ENCODE data around the gene ICE1.
"Not testable (repeated sequence)": the region's sequence is repeated elsewhere in the genome, so short reads cannot be mapped to it uniquely, and the experiment has no call there.

The ICE1 gene

DNA sequence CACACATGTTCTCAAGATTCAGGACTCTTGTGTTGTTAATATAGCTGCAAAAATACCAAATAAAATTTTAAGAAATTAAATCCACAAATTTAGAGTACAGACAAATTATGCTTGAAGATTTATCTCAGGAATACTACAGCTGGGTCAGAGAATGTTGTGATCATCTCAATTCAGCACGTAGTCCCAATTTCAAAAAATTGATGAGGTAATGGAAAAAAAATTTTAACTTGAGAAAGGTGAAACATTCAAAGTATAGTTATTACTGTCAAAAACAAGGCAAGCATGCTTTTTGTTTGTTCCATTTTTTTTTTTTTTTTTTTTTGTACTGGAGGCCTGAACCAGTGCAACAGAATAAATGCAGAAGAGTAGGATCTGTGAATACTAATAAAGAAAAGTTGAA is 29.4 kb downstream of the ICE1 start:
- no peak for DNase-seq

DNA sequence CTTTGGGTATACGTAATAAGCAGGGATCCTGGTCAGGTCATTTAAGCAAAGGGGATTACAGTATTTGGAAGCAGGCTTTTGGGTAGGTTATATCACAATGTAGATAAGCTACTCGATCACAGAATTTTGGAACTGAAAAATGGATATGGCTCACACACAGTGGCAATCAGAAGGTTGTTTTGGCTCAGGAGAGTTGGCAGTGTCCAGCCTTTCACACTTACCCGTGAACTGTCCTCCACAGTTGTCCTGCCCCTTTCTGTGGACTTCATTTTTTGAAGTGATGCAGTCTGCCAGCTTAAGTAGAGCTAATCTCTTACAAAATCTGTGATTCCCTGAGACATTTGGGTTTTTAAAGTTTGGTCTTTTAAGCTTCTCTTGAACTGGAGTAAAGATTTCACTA is 30.7 kb downstream of the ICE1 start:
- DNase-seq, result no peak

GRCh38 chr5:5454391-5454790 is 31.9 kb downstream of the ICE1 start:
- no peak for DNase-seq

- DNase-seq, result no peak
These were observed 34.4 kb downstream of the ICE1 start for GRCh38 chr5:5456858-5457257.

DNA sequence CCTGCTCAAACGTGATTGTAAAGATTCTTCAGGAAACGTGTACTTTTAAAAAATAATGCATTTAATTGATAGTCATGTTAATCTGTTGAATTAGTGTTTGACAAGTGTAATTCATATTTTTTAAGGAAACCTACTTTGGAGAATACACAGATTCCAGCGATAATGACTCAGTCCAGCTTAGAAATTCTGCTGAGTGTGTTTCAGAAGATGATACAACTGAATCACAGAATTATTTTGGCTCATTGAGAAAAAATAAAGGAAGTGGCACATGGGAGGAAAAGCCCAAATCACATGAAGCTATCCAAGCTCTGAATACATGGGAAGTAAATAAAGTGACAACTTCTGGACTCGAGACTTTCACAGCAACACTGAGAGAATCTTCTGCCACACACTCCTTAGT is 37.8 kb downstream of the ICE1 start:
- DNase-seq, result no peak

GRCh38 chr5:5461012-5461411 is 38.5 kb downstream of the ICE1 start:
- no peak for DNase-seq

GRCh38 chr5:5464036-5464715 is 41.7 kb downstream of the ICE1 start:
- no peak for DNase-seq

DNA sequence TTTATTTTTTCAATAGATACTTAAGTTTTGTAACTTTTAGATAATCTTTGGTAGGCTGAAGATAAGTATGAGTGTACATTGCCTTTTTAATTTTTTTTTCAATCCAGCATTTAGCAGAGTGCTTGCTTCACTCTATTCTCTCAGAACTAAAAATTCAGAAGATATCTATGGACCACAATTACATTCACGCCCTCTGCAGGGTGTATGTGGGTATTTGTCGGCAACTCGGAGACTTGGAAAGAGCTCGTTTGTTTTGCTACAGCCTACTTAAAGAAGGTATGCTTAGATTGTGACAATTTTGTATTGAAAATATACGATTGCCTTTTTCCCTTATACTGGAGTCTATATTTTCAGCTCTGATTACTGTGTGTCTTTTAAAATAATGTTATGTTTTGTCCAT is 43.8 kb downstream of the ICE1 start:
- no peak for DNase-seq

- no peak for DNase-seq
These were observed 45.3 kb downstream of the ICE1 start for GRCh38 chr5:5467737-5468136.

- no peak for DNase-seq
These were observed 48.5 kb downstream of the ICE1 start for GRCh38 chr5:5470933-5471332.

DNA sequence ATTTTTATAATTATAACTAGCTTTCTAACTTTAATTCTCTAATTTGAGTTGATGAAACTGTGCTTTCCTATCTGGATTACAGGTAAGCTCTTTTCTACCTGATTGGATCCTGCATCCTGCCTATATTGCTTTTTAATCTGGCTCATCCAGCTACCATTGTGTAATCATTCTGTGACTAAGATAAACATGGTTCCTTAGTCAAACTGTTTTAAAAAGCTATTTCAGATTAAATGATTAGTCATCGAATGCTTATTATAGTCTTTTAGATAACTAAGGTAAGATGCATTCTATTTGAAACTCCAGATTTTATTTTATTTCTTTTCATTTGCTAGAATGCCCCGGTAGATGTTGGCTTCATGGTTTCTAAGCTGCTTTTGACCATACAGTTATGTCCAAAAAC is 50.7 kb downstream of the ICE1 start:
- DNase-seq, result no peak

GRCh38 chr5:5474961-5475360 is 52.5 kb downstream of the ICE1 start:
- no peak for DNase-seq

DNA sequence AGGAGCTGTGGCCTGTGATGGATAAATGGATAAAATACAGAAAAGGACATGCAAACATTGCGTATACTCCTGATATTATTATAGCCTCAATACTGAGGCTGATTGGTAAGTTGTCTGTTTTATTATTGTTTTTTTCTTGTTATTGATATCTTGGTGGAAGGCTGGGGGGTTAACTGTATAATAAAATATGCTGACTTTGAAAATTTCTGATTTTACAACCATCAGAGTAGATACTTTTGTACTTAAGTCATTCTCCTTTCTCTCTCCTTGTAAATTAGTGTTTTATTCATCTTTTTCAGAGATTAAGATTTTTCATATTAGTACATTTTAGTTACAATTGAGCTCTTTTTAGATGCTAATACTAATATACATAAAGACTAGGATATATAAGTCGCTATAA is 53.5 kb downstream of the ICE1 start:
- DNase-seq, result no peak

DNA sequence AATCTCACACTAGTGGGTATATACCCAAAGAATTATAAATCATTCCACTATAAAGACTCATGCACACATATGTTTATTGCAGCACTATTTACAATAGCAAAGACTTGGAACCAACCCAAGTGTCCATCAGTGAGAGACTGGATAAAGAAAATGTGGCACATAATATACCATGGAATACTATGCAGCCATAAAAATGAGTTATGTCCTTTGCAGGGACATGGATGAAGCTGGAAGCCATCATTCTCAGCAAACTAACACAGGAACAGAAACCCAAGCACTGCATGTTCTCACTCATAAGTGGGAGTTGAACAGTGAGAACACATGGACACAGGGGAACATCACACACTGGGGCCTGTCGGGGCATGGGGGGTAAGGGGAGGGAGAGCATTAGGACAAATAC is 57.1 kb downstream of the ICE1 start:
- not testable (repeated sequence) for DNase-seq

DNA sequence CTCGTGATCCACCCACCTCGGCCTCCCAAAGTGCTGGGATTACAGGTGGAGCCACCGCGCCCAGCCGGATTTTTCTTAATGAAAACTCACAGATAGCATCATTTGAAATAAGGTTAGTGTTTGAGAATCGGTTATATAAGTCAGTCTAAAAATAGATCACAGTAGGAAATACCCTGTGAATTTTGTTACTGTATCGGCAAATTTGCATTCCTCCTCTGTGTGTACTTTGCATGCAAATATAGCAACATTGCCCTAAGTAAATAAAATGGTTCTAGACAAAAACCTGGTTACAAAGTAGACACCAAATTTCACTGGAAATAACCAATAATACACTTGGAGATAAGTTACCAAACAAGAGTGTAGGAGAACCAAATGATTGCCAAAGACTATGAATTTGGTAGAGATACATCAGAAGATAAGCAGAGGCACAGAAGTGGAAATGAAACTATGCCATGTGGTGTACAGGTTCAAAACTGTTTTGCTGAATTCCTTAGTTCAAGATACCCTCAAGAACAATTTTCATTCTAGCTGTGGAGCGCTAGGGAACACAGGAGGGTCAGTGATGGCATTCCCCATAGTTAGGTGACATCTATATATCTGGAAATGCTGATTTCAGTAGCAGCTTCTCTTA is 58.1 kb downstream of the ICE1 start:
- no peak for DNase-seq

DNA sequence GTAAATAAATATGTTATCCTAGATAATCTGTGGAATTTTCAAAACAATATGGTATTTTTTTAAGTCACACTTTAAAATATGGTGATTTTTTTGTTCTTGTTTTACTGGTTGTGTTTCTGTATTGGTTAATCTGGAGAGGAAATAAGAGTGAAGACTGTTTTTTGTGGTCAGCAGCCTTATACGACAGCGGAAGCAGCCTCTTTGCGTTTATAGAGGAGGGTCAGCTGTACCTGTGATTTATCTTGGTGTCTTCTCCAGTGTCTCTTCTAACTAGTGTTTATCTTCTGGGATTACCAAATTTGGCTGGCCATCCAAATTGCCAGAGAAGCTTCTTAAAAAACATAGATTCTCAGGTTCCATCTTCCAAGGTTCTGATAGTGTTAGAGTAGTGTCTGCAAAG is 58.7 kb downstream of the ICE1 start:
- no peak for DNase-seq

DNA sequence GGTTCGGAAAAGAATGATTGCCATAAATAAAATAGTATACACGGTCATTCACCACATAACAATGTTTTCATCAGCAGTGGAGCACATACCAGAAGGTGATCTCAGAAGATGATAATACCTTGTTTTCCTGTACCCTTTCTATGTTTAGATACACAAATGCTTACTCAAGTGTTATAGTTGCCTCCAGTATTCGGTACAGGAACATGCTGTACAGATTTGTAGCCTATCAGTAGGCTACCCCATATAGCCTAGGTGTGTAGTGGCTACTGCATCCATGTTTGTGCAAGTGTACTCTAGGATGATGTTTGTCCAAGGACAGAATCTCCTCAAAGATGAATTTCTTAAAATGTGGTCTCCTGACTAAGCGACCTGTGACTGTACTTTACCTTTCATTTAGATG is 59.2 kb downstream of the ICE1 start:
- no peak for DNase-seq

GRCh38 chr5:5483350-5483749 is 60.9 kb downstream of the ICE1 start:
- no peak for DNase-seq

DNA sequence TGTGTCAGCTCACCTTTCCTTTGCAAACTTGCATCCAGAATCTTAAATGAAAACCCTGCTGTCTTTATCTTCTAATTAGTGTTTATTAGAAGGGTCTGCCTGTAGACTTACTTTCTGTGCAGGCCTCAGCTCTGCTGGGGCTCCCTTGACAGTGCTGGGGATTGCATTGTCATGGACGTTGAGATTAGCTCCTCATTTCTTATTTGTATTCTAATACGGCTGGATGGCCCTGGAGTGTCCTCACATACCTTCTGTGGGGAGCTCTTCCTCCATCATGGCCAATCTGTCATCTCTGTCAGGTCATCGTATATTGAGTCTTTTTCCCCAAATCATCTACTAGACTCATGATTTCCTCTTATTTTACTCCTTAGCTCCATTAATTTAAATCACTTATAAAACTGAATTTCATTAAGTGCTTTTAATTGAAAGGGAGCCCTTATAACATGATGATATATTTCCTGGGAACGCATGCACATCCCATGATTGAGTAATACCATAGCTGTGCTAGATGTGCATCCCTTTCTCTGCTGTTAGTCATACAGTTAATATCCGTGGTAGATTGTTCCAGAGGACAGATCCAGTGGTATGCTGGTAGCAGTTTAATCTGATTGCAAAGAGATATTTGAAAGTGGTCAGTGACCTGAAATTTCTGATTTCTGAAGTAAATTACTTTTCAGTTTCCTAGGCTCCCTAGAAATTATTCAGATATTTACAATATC is 61.6 kb downstream of the ICE1 start:
- no peak for DNase-seq

DNA sequence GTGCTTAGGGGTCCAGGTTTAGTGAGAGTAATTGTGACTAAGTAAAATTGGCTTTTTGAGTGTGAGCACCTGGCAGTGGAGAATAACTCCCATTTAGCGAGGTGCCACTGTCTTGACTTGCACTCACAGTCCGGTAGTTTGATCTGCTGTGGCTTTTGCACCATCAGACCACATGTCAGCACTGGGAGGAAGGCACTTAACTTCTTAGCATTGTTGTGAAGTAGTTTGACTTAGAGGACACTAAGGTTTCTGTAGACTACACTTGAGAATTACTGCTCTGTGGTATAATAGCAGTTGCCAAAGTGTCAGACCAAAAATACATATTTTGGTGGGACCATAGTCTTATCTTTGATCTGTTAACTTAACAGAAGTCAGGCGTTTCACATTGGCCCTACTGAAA is 63.6 kb downstream of the ICE1 start:
- DNase-seq, result no peak

GRCh38 chr5:5487585-5488360 is 65.3 kb downstream of the ICE1 start:
- DNase-seq, result no peak

GRCh38 chr5:5490774-5491347 is 68.4 kb downstream of the ICE1 start:
- DNase-seq, result peak; percentile 95
